ENCODE results near the gene EFEMP2. TPM values are rescaled to one million over a fixed set of nuclear protein-coding genes. Genes with fewer than 3 reads are reported as not detected.
A peak's percentile ranks its signal among the peaks of the same experiment; 100 is the strongest.

The EFEMP2 gene
- total and polyA plus RNA-seq, 3 experiments from 2014 or later = 0.23 to 4.0 (median 3.9) TPM

DNA sequence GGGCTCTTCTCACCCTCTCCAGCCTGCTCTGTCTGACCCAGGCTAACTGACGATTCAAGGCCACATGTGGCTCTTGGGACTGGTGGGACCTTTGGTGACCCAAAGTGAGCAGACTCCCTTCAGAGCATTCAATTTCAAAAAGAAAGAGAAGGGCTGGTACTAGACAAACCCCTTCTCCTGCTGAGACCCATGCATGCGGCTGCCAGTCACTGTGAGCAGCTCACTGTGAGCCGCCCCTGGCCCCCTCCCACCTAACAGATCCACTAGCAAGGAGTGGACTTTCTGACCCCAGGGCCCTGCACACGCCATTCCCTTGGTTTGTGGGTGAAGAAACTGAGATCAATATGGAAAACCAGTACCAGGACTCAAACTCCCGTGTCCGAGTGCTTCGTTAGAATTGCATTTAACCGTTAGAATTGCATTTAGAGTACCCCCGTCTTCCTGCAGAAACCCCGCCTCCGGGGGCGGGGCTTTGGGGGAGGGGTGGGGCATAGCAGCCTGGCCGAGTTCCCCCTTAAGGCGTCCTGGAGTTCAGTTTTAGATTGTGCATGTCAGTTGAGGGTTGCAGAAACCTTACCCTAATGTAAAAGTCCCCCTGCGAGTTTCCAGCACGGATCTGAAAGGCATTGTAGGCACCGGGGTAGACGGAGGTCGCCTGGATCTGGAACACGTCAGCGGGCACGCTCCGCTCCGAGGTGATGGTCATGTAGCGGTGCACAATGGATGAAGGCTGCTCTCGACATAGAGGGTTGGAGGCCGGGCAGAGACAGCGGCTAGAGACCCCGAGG, 5.1 kb downstream of the EFEMP2 start:
- H3K4me3 ChIP-seq (ENCODE audit: low read length) = no peak overlapping the region
- H3K36me3 ChIP-seq (ENCODE audit: insufficient read depth, low read length) = peaks cover 30% of the 10 kb centered on the region
- DNase-seq = no peak
- H3K27me3 ChIP-seq (ENCODE audit: insufficient read depth, low read length, poor library complexity, severe bottlenecking) = no peaks in the 10 kb centered on the region
- peaks cover 13% of the 10 kb centered on the region for H3K4me1 ChIP-seq (ENCODE audit: insufficient read depth, low read length)
- no peak overlapping the region for H3K27ac ChIP-seq (ENCODE audit: low read depth, low read length)
- H3K9me3 ChIP-seq (ENCODE audit: low read length) = no peaks in the 10 kb centered on the region
- ChIA-PET POLR2A (interaction anchor here (1.1 to 5.2 kb wide), 2 partner anchors 8 to 23 kb away, joined by 3 to 39 read pairs; partner anchors contain the start of genes CCDC85B, CFL1 and MUS81), CTCF (interaction anchor here (24.5 kb wide), 1 partner anchor 21 kb away, joined by 560 read pairs; the partner anchor contains the start of genes CCDC85B, CTSW and FIBP)
- H3K4me1 Mint-ChIP-seq = peaks cover 15 to 34% (median 16%) of the 10 kb centered on the region in 3 donors
- H3K27me3 Mint-ChIP-seq = no peaks in the 10 kb centered on the region
- peak overlapping the region in 1 of 7 donors; percentile 58 for H3K4me3 Mint-ChIP-seq
- H3K36me3 Mint-ChIP-seq = peaks cover 5 to 48% (median 6%) of the 10 kb centered on the region in 3 donors
- H3K9me3 Mint-ChIP-seq = no peaks in the 10 kb centered on the region
- peak overlapping the region in 4 of 8 donors; percentile 8 to 70 (median 32) for H3K27ac Mint-ChIP-seq

GRCh38 chr11:65866509-65867283, 5.9 kb downstream of the EFEMP2 start:
- Histone ChIP-seq H3K4me3 (ENCODE audit: low read length) (no peak overlapping the region), H3K36me3 (ENCODE audit: insufficient read depth, low read length) (peaks cover 37% of the 10 kb centered on the region), H3K27ac (ENCODE audit: low read depth, low read length) (no peak overlapping the region), H3K9me3 (ENCODE audit: low read length) (no peaks in the 10 kb centered on the region), H3K27me3 (ENCODE audit: insufficient read depth, low read length, poor library complexity, severe bottlenecking) (no peaks in the 10 kb centered on the region), H3K4me1 (ENCODE audit: insufficient read depth, low read length) (peaks cover 21% of the 10 kb centered on the region)
- no peaks in the 10 kb centered on the region for H3K27me3 Mint-ChIP-seq
- DNase-seq = peak in 1 of 5 donors; percentile 41
- ChIA-PET POLR2A (interaction anchor here (0.5 to 0.8 kb wide), 2 partner anchors 21 to 56 kb away, joined by 3 to 4 read pairs; partner anchors contain the start of gene FIBP), CTCF (interaction anchor here (24.5 kb wide), 1 partner anchor 22 kb away, joined by 560 read pairs; the partner anchor contains the start of genes CCDC85B, CTSW and FIBP)
- no peaks in the 10 kb centered on the region for H3K9me3 Mint-ChIP-seq
- H3K27ac Mint-ChIP-seq = peak overlapping the region in 4 of 8 donors; percentile 26 to 72 (median 37)
- H3K4me3 Mint-ChIP-seq = peak overlapping the region in 1 of 7 donors; percentile 58
- H3K36me3 Mint-ChIP-seq = peaks cover 7 to 51% (median 7%) of the 10 kb centered on the region in 3 donors
- peaks cover 14 to 33% (median 18%) of the 10 kb centered on the region in 3 donors for H3K4me1 Mint-ChIP-seq

DNA sequence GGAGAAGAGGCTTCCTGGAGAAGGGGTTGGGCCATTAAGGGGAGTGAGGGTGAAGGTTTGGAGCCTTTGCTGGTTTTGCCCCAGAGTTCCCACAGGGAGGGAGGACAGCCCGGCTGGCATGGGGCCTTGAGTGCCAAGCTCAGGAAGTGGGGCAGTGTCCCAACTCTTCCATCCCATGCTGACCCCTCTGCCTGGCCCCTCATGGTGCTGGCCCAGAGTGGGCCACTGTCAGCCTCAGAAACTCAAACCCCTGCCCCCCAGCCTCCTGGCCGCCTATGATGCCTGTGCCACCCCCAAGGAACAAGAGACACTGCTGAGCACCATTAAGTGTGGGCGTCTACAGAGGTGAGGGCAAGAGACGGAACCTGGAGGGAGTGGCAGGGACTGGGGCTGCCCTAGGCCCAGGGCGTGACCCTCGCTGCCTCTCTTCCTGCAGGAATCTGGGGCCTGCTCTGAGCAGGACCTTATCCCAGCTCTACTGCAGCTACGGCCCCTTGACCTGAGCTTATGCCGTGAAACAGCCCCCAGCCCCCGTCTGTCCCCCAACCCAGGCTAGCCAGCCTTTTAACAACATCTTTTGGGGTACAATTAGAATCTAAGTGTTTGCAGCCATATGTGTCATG, 6.9 kb downstream of the EFEMP2 start:
- peaks cover 7 to 61% (median 7%) of the 10 kb centered on the region in 3 donors for H3K36me3 Mint-ChIP-seq
- CTCF ChIA-PET = interaction anchor here (24.5 kb wide), 1 partner anchor 23 kb away, joined by 560 read pairs; the partner anchor contains the start of genes CCDC85B, CTSW and FIBP

DNA sequence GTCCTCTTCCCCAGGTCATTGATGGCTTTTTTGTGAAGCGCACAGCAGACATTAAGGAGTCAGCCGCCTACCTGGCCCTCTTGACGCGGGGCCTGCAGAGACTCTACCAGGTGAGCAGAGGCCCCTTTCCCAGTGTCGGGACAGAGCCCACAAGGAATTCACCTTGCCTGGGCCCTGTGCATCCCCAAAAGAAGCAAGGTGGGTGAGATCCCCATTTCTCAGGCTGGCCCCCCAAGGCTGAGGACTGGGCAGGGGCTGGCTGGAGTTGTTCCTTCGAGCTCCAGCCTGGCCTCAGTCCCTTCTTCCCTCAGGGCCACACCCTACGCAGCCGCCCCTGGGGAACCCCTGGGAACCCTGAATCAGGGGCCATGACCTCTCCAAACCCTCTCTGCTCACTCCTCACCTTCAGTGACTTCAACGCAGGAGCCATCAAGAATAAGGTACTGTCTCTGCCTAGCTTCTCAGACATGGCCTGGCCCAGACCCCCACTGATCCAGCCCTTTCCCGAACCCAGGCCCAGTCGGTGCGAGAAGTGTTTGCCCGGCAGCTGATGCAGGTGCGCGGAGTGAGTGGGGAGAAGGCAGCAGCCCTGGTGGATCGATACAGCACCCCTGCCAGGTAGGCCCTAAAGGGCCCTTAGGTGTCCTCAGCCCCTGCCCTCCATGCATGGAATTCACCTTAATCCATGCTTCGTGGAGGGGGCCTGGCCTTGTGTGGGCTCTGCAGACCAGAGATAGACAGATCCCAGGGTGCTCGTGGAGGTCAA, 7.7 kb downstream of the EFEMP2 start:
- ChIA-PET CTCF (interaction anchor here (24.5 kb wide), 1 partner anchor 23 kb away, joined by 560 read pairs; the partner anchor contains the start of genes CCDC85B, CTSW and FIBP), POLR2A (interaction anchor here (0.5 kb wide), 1 partner anchor 121 kb away, joined by 6 read pairs; no protein-coding TSS in a partner anchor)
- Mint-ChIP-seq H3K27me3 (no peaks in the 10 kb centered on the region), H3K9me3 (no peaks in the 10 kb centered on the region), H3K4me1 (peaks cover 14 to 31% (median 21%) of the 10 kb centered on the region in 3 donors), H3K27ac (peak overlapping the region in 1 of 8 donors; percentile 71), H3K36me3 (peaks cover 7 to 65% (median 7%) of the 10 kb centered on the region in 3 donors), H3K4me3 (peak overlapping the region in 1 of 7 donors; percentile 56)
- H3K27me3 ChIP-seq (ENCODE audit: insufficient read depth, low read length, poor library complexity, severe bottlenecking) = no peaks in the 10 kb centered on the region
- no peak for DNase-seq
- H3K9me3 ChIP-seq (ENCODE audit: low read length) = no peaks in the 10 kb centered on the region
- peaks cover 22% of the 10 kb centered on the region for H3K4me1 ChIP-seq (ENCODE audit: insufficient read depth, low read length)
- H3K27ac ChIP-seq (ENCODE audit: low read depth, low read length) = no peak overlapping the region
- peaks cover 37% of the 10 kb centered on the region for H3K36me3 ChIP-seq (ENCODE audit: insufficient read depth, low read length)
- H3K4me3 ChIP-seq (ENCODE audit: low read length) = no peak overlapping the region

More for the DNA sequence above, 6.9 kb downstream of the EFEMP2 start:
- no peak overlapping the region for H3K4me3 Mint-ChIP-seq
- DNase-seq = no peak
- no peak overlapping the region for H3K27ac Mint-ChIP-seq
- Histone ChIP-seq H3K4me3 (ENCODE audit: low read length) (no peak overlapping the region), H3K27me3 (ENCODE audit: insufficient read depth, low read length, poor library complexity, severe bottlenecking) (no peaks in the 10 kb centered on the region), H3K36me3 (ENCODE audit: insufficient read depth, low read length) (peaks cover 37% of the 10 kb centered on the region), H3K27ac (ENCODE audit: low read depth, low read length) (no peak overlapping the region), H3K9me3 (ENCODE audit: low read length) (no peaks in the 10 kb centered on the region), H3K4me1 (ENCODE audit: insufficient read depth, low read length) (peaks cover 27% of the 10 kb centered on the region)
- no peaks in the 10 kb centered on the region for H3K9me3 Mint-ChIP-seq
- H3K4me1 Mint-ChIP-seq = peaks cover 14 to 33% (median 22%) of the 10 kb centered on the region in 3 donors
- no peaks in the 10 kb centered on the region for H3K27me3 Mint-ChIP-seq
- POLR2A ChIA-PET = interaction anchor here (0.8 kb wide), 1 partner anchor 57 kb away, joined by 4 read pairs; no protein-coding TSS in a partner anchor

DNA sequence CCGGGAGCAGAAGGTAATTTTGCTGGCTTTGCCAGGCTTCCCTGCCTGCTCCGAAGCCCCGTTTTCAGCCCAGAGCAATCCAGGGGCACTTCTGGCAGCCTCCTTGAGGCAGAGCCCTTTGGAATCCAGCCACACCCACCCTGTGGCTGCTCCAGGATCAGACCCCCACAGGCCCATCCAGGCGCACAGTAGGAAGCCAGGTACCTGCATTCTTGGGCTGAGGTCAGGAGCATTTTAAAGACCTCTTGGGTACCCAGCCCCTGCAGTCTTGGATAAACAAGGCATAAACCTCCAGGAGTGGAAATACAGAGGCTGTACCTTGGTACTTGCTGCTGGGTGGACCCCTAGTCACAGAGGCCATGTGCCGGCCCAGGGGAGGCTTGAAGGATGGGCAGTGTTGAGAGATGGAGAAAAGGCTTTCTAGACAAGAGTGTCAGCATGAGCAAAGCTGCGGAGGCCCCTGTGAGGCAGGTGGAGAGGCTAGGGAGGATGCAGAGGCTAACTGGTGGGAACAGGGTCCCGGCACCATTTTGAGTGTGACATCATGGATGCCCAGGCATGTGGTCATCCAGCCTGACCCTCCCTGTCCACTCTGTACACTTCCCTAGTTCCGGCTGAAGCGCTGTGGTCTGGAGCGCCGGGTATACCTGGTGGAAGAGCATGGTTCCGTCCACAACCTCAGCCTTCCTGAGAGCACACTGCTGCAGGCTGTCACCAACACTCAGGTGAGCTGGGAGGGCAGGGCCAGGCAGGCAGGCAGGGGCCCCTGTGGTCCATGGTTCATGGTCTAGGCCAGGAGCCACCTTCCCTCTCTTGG, 8.5 kb downstream of the EFEMP2 start:
- no peaks in the 10 kb centered on the region for H3K27me3 Mint-ChIP-seq
- Histone ChIP-seq H3K9me3 (ENCODE audit: low read length) (no peaks in the 10 kb centered on the region), H3K4me3 (ENCODE audit: low read length) (no peak overlapping the region), H3K27me3 (ENCODE audit: insufficient read depth, low read length, poor library complexity, severe bottlenecking) (no peaks in the 10 kb centered on the region), H3K4me1 (ENCODE audit: insufficient read depth, low read length) (peaks cover 22% of the 10 kb centered on the region), H3K27ac (ENCODE audit: low read depth, low read length) (no peak overlapping the region), H3K36me3 (ENCODE audit: insufficient read depth, low read length) (peaks cover 37% of the 10 kb centered on the region)
- H3K36me3 Mint-ChIP-seq = peaks cover 7 to 66% (median 7%) of the 10 kb centered on the region in 3 donors
- no peak overlapping the region for H3K4me3 Mint-ChIP-seq
- ChIA-PET POLR2A (no interaction called here), CTCF (interaction anchor here (24.5 kb wide), 1 partner anchor 24 kb away, joined by 560 read pairs; the partner anchor contains the start of genes CCDC85B, CTSW and FIBP)
- peak overlapping the region in 2 of 8 donors; percentile 54 to 66 for H3K27ac Mint-ChIP-seq
- DNase-seq = no peak
- no peaks in the 10 kb centered on the region for H3K9me3 Mint-ChIP-seq
- peaks cover 17 to 31% (median 22%) of the 10 kb centered on the region in 3 donors for H3K4me1 Mint-ChIP-seq

DNA sequence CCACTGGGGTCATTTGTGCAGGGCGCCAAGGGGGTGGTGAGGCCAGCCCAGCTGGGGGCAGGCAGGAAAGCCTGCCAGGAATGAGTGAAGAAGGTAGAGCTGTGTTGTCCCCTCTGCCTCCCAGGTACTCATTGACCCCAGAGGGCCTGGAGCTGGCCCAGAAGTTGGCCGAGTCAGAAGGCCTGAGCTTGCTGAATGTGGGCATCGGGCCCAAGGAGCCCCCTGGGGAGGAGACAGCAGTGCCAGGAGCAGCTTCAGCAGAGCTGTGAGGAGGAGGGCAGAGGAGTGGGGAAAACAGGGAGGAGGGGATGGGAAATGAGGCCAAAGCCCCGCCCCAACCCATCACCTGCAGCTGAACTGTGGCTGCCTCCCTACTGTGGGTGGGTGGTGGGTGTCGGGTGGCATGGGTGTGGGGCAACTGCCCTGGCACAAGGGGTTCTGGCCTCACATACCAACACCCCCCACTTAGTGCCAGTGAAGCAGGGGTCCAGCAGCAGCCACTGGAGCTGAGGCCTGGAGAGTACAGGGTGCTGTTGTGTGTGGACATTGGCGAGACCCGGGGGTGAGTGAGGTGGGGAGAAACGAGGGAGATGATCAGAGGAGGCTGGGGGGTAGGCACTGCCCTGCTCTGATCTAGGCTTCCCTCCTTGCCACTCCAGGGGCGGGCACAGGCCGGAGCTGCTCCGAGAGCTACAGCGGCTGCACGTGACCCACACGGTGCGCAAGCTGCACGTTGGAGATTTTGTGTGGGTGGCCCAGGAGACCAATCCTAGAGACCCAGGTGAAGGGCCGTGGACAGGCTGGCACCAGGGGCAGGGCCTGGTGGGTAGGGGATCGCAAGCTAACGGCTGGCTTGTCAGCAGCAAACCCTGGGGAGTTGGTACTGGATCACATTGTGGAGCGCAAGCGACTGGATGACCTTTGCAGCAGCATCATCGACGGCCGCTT, 9.4 kb downstream of the EFEMP2 start:
- Mint-ChIP-seq H3K36me3 (peaks cover 7 to 69% (median 7%) of the 10 kb centered on the region in 3 donors), H3K9me3 (no peaks in the 10 kb centered on the region), H3K4me1 (peaks cover 22 to 40% (median 31%) of the 10 kb centered on the region in 3 donors), H3K27me3 (no peaks in the 10 kb centered on the region), H3K4me3 (peak overlapping the region in 3 of 7 donors; percentile 31 to 61 (median 60)), H3K27ac (peak overlapping the region in 4 of 8 donors; percentile 43 to 81 (median 62))
- Histone ChIP-seq H3K4me3 (ENCODE audit: low read length) (no peak overlapping the region), H3K4me1 (ENCODE audit: insufficient read depth, low read length) (peaks cover 31% of the 10 kb centered on the region), H3K36me3 (ENCODE audit: insufficient read depth, low read length) (peaks cover 37% of the 10 kb centered on the region), H3K9me3 (ENCODE audit: low read length) (no peaks in the 10 kb centered on the region), H3K27me3 (ENCODE audit: insufficient read depth, low read length, poor library complexity, severe bottlenecking) (no peaks in the 10 kb centered on the region), H3K27ac (ENCODE audit: low read depth, low read length) (no peak overlapping the region)
- CTCF ChIA-PET = interaction anchor here (24.5 kb wide), 1 partner anchor 25 kb away, joined by 560 read pairs; the partner anchor contains the start of genes CCDC85B, CTSW and FIBP
- DNase-seq = peak in 1 of 5 donors; percentile 43
- POLR2A ChIA-PET = no interaction called here

Data from CD8-positive, alpha-beta memory T cell (primary cell).